NCI-H128 (cell line): ENCODE results near the gene TOMM6.

ENCODE experiments used
- DNase-seq: peaks from one replicate; lab custom pipeline; 2025; ENCODE audit not compliant: unreplicated experiment; lab: John Stamatoyannopoulos, UW

TOMM6 gene

GRCh38 chr6:41787219-41787917 lies at the start of gene TOMM6:
TOMM6 (plus strand) TSS chr6:41787694; CDS start chr6:41787698, 4 bp downstream.
- DNase-seq: peak; percentile 84

GRCh38 chr6:41739041-41739440 lies 48.5 kb upstream of the TOMM6 start:
- DNase-seq: no peak

- DNase-seq: no peak
Observed at GRCh38 chr6:41740366-41741162, 46.9 kb upstream of the TOMM6 start.

GRCh38 chr6:41741625-41742490 lies 45.6 kb upstream of the TOMM6 start:
- DNase-seq: no peak

GRCh38 chr6:41743406-41744235 lies 43.9 kb upstream of the TOMM6 start:
- DNase-seq: no peak

GRCh38 chr6:41744236-41744787 lies 43.2 kb upstream of the TOMM6 start:
- no peak for DNase-seq

- DNase-seq: no peak
Observed at GRCh38 chr6:41746107-41746506, 41.4 kb upstream of the TOMM6 start.

- no peak for DNase-seq
Observed at GRCh38 chr6:41747256-41748101, 40.0 kb upstream of the TOMM6 start, which contains the start of gene PGC. PGC (minus strand) TSS chr6:41747397; CDS start chr6:41747334, 63 bp downstream.

GRCh38 chr6:41748102-41748477 lies 39.4 kb upstream of the TOMM6 start:
- no peak for DNase-seq

GRCh38 chr6:41748542-41748941 lies 39.0 kb upstream of the TOMM6 start:
- DNase-seq: no peak

GRCh38 chr6:41750374-41750773 lies 37.1 kb upstream of the TOMM6 start:
- no peak for DNase-seq

- no peak for DNase-seq
Observed at GRCh38 chr6:41755895-41756294, 31.6 kb upstream of the TOMM6 start.

GRCh38 chr6:41756354-41756753 lies 31.1 kb upstream of the TOMM6 start:
- DNase-seq: no peak

- DNase-seq: no peak
Observed at GRCh38 chr6:41757271-41757670, 30.2 kb upstream of the TOMM6 start.

- DNase-seq: no peak
Observed at GRCh38 chr6:41757931-41758640, 29.4 kb upstream of the TOMM6 start.

GRCh38 chr6:41758641-41759035 lies 28.9 kb upstream of the TOMM6 start:
- DNase-seq: no peak

GRCh38 chr6:41759106-41759904 lies 28.2 kb upstream of the TOMM6 start:
- no peak for DNase-seq
